ENCODE data around the gene BAHCC1. TPM values are rescaled to one million over a fixed set of nuclear protein-coding genes. Genes with fewer than 3 reads are reported as not detected.

BAHCC1 gene
- total and polyA plus RNA-seq, 9 of the 15 experiments (the other 6 are each of a cell fraction or from before 2014, with no cell fraction given) = 0.14 to 26.9 (median 5.0) TPM

DNA sequence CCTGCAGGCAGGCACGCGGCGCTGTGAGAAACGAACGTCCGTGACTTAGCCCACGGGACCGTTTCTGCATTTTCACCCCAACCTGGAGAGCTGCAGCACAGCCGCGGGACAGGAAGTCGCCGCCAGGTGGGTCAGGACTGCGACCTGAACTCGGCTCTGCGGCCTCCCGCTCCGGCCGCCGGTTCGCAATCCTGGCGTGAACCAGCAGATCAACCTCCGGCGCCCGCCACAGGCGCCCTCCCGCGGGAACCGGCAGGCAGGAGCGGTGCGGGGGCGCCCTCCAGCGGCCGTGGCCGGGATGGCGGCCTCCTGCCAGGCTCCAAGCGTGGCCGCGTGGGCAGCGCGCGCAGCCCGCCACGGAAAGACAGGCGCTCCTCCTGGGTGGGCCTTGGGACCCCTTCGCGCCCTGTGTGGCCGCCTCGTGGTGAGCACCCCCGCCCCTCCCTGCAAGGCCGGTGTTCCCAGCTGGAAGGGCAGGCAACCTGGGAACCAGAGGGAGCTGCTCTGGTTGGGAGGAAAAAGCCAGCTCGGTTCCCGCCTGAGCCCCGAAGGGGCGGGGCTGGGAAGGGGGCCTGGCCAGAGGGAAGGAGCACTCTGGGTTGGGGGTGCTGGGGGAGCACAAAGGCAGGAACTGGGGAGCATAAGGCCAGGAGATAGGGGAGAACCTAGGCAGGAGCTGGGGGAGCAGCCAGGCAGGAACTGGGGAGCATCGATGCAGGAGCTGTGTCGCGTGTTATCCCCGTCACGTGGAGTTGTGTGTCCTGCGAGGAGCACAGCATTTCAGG is 89.1 kb downstream of the BAHCC1 start (continued):
- TF ChIP-seq, protein P1, sequence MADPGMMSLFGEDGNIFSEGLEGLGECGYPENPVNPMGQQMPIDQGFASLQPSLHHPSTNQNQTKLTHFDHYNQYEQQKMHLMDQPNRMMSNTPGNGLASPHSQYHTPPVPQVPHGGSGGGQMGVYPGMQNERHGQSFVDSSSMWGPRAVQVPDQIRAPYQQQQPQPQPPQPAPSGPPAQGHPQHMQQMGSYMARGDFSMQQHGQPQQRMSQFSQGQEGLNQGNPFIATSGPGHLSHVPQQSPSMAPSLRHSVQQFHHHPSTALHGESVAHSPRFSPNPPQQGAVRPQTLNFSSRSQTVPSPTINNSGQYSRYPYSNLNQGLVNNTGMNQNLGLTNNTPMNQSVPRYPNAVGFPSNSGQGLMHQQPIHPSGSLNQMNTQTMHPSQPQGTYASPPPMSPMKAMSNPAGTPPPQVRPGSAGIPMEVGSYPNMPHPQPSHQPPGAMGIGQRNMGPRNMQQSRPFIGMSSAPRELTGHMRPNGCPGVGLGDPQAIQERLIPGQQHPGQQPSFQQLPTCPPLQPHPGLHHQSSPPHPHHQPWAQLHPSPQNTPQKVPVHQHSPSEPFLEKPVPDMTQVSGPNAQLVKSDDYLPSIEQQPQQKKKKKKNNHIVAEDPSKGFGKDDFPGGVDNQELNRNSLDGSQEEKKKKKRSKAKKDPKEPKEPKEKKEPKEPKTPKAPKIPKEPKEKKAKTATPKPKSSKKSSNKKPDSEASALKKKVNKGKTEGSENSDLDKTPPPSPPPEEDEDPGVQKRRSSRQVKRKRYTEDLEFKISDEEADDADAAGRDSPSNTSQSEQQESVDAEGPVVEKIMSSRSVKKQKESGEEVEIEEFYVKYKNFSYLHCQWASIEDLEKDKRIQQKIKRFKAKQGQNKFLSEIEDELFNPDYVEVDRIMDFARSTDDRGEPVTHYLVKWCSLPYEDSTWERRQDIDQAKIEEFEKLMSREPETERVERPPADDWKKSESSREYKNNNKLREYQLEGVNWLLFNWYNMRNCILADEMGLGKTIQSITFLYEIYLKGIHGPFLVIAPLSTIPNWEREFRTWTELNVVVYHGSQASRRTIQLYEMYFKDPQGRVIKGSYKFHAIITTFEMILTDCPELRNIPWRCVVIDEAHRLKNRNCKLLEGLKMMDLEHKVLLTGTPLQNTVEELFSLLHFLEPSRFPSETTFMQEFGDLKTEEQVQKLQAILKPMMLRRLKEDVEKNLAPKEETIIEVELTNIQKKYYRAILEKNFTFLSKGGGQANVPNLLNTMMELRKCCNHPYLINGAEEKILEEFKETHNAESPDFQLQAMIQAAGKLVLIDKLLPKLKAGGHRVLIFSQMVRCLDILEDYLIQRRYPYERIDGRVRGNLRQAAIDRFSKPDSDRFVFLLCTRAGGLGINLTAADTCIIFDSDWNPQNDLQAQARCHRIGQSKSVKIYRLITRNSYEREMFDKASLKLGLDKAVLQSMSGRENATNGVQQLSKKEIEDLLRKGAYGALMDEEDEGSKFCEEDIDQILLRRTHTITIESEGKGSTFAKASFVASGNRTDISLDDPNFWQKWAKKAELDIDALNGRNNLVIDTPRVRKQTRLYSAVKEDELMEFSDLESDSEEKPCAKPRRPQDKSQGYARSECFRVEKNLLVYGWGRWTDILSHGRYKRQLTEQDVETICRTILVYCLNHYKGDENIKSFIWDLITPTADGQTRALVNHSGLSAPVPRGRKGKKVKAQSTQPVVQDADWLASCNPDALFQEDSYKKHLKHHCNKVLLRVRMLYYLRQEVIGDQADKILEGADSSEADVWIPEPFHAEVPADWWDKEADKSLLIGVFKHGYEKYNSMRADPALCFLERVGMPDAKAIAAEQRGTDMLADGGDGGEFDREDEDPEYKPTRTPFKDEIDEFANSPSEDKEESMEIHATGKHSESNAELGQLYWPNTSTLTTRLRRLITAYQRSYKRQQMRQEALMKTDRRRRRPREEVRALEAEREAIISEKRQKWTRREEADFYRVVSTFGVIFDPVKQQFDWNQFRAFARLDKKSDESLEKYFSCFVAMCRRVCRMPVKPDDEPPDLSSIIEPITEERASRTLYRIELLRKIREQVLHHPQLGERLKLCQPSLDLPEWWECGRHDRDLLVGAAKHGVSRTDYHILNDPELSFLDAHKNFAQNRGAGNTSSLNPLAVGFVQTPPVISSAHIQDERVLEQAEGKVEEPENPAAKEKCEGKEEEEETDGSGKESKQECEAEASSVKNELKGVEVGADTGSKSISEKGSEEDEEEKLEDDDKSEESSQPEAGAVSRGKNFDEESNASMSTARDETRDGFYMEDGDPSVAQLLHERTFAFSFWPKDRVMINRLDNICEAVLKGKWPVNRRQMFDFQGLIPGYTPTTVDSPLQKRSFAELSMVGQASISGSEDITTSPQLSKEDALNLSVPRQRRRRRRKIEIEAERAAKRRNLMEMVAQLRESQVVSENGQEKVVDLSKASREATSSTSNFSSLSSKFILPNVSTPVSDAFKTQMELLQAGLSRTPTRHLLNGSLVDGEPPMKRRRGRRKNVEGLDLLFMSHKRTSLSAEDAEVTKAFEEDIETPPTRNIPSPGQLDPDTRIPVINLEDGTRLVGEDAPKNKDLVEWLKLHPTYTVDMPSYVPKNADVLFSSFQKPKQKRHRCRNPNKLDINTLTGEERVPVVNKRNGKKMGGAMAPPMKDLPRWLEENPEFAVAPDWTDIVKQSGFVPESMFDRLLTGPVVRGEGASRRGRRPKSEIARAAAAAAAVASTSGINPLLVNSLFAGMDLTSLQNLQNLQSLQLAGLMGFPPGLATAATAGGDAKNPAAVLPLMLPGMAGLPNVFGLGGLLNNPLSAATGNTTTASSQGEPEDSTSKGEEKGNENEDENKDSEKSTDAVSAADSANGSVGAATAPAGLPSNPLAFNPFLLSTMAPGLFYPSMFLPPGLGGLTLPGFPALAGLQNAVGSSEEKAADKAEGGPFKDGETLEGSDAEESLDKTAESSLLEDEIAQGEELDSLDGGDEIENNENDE (IDR thresholded peaks at IDR 0.05; ENCODE audit: low read depth, low read length) = no peak
- TF ChIP-seq MAFK (IDR thresholded peaks at IDR 0.05; ENCODE audit: low read length) (no peak), RAD21 (CRISPR knock-in tag; conservative IDR thresholded peaks at IDR 0.05 in 1 of 2, IDR thresholded peaks at IDR 0.05 in 1 of 2) (peak; percentile 94 to 96), BDP1 (IDR thresholded peaks at IDR 0.05; ENCODE audit: insufficient read depth, insufficient read length) (no peak), ZNF133 (CRISPR knock-in tag; IDR thresholded peaks at IDR 0.05) (no peak), FUS (optimal IDR thresholded peaks at IDR 0.05; ENCODE audit: low read depth, low read length) (peak; percentile 61), ZNF830 (CRISPR knock-in tag; IDR thresholded peaks at IDR 0.05) (no peak), ZNF316 (IDR thresholded peaks at IDR 0.05) (no peak), RBM39 (optimal IDR thresholded peaks at IDR 0.05; ENCODE audit: low read depth, low read length) (no peak), ZFX (CRISPR knock-in tag; IDR thresholded peaks at IDR 0.05) (peak; percentile 78), FOXA1 (IDR thresholded peaks at IDR 0.05; ENCODE audit: borderline replicate concordance) (no peak)
- TF ChIP-seq, protein P2, sequence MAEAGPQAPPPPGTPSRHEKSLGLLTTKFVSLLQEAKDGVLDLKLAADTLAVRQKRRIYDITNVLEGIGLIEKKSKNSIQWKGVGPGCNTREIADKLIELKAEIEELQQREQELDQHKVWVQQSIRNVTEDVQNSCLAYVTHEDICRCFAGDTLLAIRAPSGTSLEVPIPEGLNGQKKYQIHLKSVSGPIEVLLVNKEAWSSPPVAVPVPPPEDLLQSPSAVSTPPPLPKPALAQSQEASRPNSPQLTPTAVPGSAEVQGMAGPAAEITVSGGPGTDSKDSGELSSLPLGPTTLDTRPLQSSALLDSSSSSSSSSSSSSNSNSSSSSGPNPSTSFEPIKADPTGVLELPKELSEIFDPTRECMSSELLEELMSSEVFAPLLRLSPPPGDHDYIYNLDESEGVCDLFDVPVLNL (CRISPR knock-in tag; IDR thresholded peaks at IDR 0.05; ENCODE audit: low read depth) = no peak
- TF ChIP-seq, protein P3, sequence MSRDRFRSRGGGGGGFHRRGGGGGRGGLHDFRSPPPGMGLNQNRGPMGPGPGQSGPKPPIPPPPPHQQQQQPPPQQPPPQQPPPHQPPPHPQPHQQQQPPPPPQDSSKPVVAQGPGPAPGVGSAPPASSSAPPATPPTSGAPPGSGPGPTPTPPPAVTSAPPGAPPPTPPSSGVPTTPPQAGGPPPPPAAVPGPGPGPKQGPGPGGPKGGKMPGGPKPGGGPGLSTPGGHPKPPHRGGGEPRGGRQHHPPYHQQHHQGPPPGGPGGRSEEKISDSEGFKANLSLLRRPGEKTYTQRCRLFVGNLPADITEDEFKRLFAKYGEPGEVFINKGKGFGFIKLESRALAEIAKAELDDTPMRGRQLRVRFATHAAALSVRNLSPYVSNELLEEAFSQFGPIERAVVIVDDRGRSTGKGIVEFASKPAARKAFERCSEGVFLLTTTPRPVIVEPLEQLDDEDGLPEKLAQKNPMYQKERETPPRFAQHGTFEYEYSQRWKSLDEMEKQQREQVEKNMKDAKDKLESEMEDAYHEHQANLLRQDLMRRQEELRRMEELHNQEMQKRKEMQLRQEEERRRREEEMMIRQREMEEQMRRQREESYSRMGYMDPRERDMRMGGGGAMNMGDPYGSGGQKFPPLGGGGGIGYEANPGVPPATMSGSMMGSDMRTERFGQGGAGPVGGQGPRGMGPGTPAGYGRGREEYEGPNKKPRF (IDR thresholded peaks at IDR 0.05; ENCODE audit: low read depth, low read length) = no peak
